Measurements from ENCODE around the gene TMEM123. TPM values are rescaled to one million over a fixed set of nuclear protein-coding genes. Genes with fewer than 3 reads are reported as not detected.

Gene TMEM123
- polyA plus RNA-seq, 1 experiment: 434 TPM

- H3K9me3 ChIP-seq (ENCODE audit: control insufficient read depth, insufficient read depth, low read length): no peaks in the 10 kb centered on the region
- H3K27me3 ChIP-seq (ENCODE audit: control insufficient read depth, insufficient read depth, low read length): no peaks in the 10 kb centered on the region
- H3K27ac ChIP-seq (ENCODE audit: low read depth, low read length): no peak overlapping the region
- DNase-seq (ENCODE audit: low read depth, low spot score): no peak
- ChIA-PET CTCF (no interaction called here), POLR2A (no interaction called here)
- TF ChIP-seq CTCF (IDR thresholded peaks at IDR 0.05; ENCODE audit: low read depth, low read length): no peak
- no peak overlapping the region for H3K4me3 ChIP-seq (ENCODE audit: low read depth, low read length)
These were observed 65.4 kb downstream of the TMEM123 start for GRCh38 chr11:102387043-102387781.

GRCh38 chr11:102386136-102386734 lies 66.3 kb downstream of the TMEM123 start:
- ChIA-PET POLR2A (no interaction called here), CTCF (no interaction called here)
- H3K4me3 ChIP-seq (ENCODE audit: low read depth, low read length): no peak overlapping the region
- no peak for TF ChIP-seq CTCF (IDR thresholded peaks at IDR 0.05; ENCODE audit: low read depth, low read length)
- H3K27me3 ChIP-seq (ENCODE audit: control insufficient read depth, insufficient read depth, low read length): no peaks in the 10 kb centered on the region
- no peak for DNase-seq (ENCODE audit: low read depth, low spot score)
- H3K9me3 ChIP-seq (ENCODE audit: control insufficient read depth, insufficient read depth, low read length): no peaks in the 10 kb centered on the region
- no peak overlapping the region for H3K27ac ChIP-seq (ENCODE audit: low read depth, low read length)

GRCh38 chr11:102385085-102386007 lies 67.2 kb downstream of the TMEM123 start:
- CTCF ChIA-PET: no interaction called here
- Histone ChIP-seq H3K4me3 (ENCODE audit: low read depth, low read length) (no peak overlapping the region), H3K27me3 (ENCODE audit: control insufficient read depth, insufficient read depth, low read length) (no peaks in the 10 kb centered on the region), H3K27ac (ENCODE audit: low read depth, low read length) (no peak overlapping the region), H3K9me3 (ENCODE audit: control insufficient read depth, insufficient read depth, low read length) (no peaks in the 10 kb centered on the region)
- POLR2A ChIA-PET: no interaction called here
- no peak for DNase-seq (ENCODE audit: low read depth, low spot score)
- no peak for TF ChIP-seq CTCF (IDR thresholded peaks at IDR 0.05; ENCODE audit: low read depth, low read length)

GRCh38 chr11:102384419-102385079 lies 68.0 kb downstream of the TMEM123 start:
- Histone ChIP-seq H3K9me3 (ENCODE audit: control insufficient read depth, insufficient read depth, low read length) (no peaks in the 10 kb centered on the region), H3K27me3 (ENCODE audit: control insufficient read depth, insufficient read depth, low read length) (no peaks in the 10 kb centered on the region), H3K4me3 (ENCODE audit: low read depth, low read length) (no peak overlapping the region), H3K27ac (ENCODE audit: low read depth, low read length) (no peak overlapping the region)
- POLR2A ChIA-PET: no interaction called here
- no peak for TF ChIP-seq CTCF (IDR thresholded peaks at IDR 0.05; ENCODE audit: low read depth, low read length)
- CTCF ChIA-PET: interaction anchor here (0.8 kb wide), 1 partner anchor 282 kb away, joined by 3 read pairs; no protein-coding TSS in a partner anchor
- no peak for DNase-seq (ENCODE audit: low read depth, low spot score)
